GM18498 (cell line): ENCODE results near the gene DYRK1A.

Source experiments
- ATAC-seq: cut with Tn5 transposase; IDR thresholded peaks from one replicate; pipeline ENCODE4 v1.9.1; 2021; ENCODE audit warnings: mild to moderate bottlenecking, moderate library complexity; ENCODE audit not compliant: unreplicated experiment

The DYRK1A gene

DNA sequence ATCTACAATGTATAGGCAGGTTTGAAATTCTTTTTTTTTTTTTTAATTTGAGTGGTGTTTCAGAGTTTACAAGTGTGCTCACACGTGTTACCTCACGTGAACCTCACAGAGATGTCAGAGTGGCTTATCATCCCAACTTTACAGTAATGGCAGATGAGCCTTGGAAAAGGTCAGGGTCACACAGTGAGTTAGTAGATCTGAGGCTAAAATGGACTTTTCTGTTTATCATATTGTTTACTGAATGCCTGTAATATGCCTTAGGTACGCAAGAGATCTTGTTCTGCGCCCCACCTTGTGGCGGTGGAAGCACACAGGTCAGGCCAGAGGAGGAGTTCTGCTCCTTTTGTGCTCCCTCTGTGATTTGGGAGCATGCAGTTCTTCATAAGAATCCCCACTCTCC is 80.0 kb downstream of the DYRK1A start:
- no peak for ATAC-seq

DNA sequence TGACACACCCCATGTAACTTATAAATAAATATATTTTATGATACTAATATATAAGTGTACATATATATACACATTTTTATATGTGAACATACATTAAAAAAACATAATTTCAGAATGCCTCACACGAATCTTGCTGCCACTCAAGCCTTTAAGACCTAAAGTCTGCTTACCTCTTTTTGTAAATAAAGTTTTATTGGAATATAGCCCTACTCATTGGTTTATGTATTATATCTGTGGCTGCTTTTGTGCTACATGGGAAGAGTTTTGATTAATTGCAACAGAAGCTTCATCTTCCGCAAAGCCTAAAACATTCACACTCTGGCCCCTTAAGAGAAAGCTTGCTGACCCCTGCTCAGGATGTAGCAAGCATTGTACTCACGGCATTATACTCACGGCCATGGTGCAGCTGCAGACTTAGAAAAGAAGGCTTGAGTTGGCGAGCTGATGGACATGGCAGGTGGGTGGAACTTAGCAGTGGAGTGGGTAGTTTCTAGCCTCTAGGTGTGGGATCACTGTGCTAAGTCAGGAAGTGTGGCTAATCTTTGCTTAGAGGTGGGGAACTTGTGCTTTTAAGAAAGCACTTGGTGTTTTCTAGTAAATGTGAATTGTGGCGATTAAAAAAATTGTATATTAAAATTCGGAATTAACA is 80.8 kb downstream of the DYRK1A start:
- no peak for ATAC-seq

DNA sequence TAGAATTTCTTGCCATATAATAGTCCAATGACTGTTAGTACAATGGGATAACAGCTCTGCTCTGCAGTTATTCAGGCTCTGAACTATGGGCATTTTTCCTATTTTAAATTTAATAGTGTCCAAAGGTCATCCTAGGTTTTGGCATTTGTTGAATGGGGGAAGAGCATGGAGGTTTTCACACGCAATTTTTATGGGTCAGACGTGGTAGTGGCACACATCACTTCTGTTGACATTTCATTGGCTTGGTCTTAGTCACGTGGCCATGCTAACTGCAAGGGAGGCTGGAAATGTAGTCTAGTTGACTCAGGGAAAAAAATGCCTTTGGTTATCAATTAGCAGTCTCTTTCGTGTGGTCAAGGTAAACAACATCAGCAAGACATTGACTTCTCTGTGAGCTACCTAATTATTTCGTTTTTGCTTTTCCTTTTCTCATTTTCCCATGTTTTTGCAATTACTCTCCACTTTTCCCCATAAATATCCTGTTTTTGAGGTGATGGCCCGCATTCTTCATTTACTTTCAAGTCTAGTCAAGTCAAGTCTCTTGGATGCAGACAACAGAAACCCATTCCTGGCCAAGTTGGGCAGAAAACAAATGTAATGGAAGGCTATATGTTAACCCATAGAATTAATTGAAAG is 82.8 kb downstream of the DYRK1A start:
- ATAC-seq: no peak

- ATAC-seq: no peak
Observed at GRCh38 chr21:37450445-37450941, 83.9 kb downstream of the DYRK1A start.

DNA sequence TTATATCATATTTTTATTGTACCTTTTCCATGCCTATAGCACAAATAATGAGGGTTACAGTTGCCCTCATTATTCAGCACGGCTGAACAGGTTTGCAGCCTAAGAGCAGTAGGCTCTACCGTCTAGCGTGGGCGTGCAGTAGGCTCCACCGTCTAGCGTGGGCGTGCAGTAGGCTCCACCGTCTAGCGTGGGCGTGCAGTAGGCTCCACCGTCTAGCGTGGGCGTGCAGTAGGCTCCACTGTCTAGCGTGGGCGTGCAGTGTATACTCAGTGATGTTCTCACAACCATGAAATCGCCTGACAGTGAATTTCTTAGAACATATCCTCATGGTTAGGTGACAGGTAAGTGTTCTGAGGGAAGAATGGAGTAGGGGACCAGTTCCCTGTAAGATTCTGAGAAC is 84.9 kb downstream of the DYRK1A start:
- ATAC-seq: no peak

DNA sequence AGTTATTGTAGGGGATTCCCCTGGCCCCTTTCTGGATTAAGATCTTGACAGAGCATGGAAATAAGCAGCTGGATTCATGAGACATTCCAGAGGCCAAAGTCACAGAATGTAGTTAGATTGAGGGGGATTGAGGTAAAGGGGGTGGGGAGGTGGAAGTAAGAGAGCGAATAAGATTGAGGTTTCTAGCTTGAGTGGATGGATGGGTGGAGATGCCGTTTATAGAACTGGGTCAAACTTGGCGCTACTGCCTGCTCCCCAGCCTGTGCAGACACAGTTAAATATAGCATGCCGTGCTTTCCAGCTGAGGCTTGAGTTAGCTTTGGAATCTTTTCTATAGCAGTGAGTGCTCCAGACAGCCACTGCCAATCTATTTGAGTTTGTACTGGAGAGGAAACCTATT is 85.7 kb downstream of the DYRK1A start:
- ATAC-seq: no peak

GRCh38 chr21:37453350-37453749 is 86.8 kb downstream of the DYRK1A start:
- ATAC-seq: no peak

- no peak for ATAC-seq
Observed at GRCh38 chr21:37454869-37455503, 88.4 kb downstream of the DYRK1A start.

DNA sequence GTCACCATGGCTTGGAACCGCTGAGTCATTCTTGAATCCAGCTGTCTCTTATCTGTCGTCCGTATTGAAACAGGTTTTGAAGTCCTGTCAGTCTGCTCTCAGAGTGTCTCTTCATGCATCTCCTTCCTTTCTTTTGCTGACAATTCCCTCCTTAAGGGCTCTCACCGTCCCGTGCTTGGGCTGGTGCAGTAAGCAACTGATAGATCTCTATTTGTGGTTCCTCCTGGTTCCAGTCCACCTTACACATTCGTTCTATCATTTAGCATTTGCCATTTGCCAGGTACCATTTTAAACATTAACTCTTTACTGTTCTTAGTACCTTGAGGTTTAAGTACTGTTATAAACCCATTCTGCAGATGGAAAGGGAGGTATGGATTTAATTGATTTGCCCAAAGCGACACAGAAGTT is 88.9 kb downstream of the DYRK1A start:
- ATAC-seq: no peak

DNA sequence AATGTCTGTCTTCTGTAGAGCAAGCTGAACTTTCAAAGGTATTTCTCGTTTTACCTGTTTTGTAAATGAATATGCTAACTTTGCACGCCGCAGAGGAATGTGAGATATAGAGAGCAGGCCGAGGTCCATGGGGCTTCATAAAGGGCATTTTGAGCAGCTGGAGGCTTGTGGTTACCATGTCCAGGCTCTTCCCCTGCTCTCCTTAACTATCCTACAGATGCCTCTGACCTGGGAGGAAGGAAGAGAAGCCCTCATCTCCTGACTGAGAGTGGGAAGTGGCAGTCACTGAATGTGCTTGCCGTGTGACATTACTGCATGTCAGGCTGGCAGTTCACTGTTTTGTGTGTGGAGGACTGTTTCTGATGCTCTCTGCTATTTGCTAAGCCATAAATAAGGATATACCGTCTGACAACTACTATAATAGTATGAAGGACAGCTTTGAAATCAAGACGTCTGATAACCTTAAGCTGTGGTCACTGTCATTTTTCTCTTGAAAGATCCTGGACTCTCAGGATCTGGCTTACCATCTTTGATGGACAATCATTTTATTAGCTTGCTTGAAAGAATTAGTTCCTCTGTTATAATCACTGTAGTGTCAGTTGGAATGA is 92.2 kb downstream of the DYRK1A start:
- no peak for ATAC-seq

GRCh38 chr21:37459575-37459974 is 93.0 kb downstream of the DYRK1A start:
- no peak for ATAC-seq

DNA sequence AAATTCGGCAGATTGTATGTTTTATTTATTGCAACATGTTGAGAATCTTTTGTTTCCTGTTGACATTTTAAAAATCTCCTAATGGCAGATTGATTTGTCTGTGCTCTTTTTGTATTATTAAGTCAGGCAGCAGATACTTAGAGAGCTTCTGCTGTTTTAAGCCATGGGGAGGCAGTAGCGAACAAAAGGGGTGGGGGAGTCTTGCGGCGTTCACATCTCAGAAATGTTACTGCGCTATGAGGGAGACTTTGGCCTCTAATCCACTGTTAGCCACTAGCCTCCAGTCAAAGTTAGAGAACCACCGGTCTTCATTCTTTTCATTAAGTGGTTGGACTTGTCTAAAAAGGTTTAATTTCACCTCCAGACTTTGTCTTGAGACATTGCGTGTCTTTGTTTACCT is 93.6 kb downstream of the DYRK1A start:
- no peak for ATAC-seq

DNA sequence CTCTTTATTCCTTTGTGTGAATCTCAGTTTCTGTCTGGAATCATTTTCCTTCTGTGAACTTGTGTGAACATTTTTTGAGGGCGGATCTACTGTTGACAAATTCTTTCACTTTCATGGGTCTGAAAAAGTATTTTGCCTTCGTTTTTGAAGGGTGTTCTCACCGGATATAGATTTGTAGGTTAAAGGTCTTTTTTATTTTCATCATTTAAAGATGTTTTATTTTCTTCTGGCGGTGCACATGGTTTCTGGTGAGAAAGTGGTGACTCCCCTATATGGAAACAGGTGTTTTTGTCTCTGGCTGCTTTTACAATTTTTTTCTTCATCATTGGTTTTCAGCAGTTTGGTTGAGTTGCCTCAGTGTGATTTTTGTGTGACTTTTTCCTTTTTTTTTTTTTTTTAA is 94.9 kb downstream of the DYRK1A start:
- ATAC-seq: no peak

DNA sequence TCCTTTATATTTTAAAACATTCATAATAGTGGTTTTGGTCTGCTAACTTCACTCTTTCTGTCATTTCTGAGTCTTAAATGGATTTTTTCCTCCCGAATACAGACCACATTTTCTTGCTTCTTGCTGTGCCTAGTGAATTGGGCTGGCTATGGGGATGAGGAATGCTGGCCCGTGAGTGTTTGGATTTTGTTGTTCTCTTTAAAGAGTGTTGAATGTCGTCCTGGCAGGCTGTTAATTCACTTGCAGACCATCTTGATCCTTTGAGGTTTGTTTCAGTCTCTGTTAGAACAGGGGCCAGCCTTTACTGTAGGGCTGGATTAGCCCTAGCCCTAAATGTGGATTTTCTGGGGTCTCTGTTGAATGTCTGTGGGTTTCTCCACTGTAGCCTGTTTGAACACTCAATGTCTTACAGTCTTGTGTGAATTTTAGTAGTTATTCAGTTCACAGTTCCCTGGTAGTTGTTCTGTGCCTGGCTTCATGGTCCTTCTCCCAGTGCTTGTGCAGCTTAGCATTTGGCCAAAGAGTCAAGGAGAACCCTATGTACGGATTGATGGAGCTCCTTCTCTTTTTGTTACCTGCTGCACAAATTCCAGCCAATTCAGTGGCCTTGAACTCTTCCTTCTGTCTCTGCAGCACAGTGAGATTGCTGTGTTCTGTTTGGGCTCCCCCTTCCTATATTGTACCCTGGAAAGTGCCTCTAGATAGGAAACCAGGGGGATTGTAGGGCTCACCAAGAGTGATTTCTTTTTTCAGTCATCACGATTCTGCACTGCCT is 95.7 kb downstream of the DYRK1A start:
- no peak for ATAC-seq

DNA sequence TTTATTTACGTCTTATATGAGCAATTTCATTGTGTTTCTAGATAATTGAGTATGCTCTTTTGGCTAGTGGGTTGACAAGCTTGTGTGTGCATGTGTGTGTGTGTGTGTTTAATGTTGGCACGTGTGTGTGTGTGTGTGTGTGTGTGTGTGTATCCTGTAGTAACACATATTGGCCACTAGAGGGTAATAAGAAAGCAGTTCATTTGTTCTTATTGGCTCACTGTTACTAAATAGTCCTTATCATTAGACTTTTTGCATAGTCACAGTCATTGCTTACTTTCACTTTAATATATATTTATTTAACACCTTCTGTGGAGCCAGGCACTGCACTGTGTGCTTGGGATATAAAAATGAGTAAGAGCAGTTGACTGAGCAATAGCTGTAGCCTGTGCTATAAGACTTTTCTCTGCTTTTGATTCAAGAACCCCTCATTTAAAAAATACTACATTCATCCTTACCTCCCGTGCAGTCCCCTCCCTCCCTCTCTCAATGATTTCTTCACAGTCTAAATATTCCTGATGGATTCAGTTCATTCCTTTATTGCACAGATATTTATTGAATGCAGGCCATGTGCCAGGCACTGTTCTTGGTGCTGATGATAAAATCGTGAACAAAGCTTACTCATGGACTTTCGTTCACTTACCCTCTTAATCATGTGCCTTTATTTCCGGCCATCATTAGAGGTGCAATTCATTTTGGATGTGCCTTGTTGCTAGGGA is 96.7 kb downstream of the DYRK1A start:
- ATAC-seq: no peak

GRCh38 chr21:37467082-37467481 is 100.5 kb downstream of the DYRK1A start:
- no peak for ATAC-seq

- ATAC-seq: no peak
Observed at GRCh38 chr21:37468909-37469308, 102.3 kb downstream of the DYRK1A start.

GRCh38 chr21:37469441-37469840 is 102.9 kb downstream of the DYRK1A start:
- no peak for ATAC-seq

DNA sequence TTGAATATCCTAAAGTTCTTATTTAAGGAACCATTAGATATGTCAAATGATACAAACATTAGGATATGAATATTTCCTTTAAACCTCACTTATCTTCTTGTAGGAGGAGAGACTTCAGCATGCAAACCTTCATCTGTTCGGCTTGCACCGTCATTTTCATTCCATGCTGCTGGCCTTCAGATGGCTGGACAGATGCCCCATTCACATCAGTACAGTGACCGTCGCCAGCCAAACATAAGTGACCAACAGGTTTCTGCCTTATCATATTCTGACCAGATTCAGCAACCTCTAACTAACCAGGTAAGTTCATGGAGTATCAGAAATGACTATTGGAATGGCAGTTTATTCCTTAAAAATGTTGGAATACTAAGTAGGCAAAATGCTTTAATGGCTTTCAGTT is 106.0 kb downstream of the DYRK1A start:
- ATAC-seq: no peak

- ATAC-seq: no peak
Observed at GRCh38 chr21:37473491-37473890, 106.9 kb downstream of the DYRK1A start.
